Natural killer cell (primary cell): ENCODE results near the gene SNRPA1. TPM values are rescaled to one million over a fixed set of nuclear protein-coding genes. Genes with fewer than 3 reads are reported as not detected.

Experiments used
- ATAC-seq, 3 donors: fragments of 150-1000 bp in 2 of 3; fragments of 200-7000 bp in 1 of 3; cut with Tn5 transposase; 1 replicate in 1 of 3; 2 replicates in 2 of 3; pipeline ENCODE4 v1.10.0; 2021; ENCODE audit warnings: mild to moderate bottlenecking in 2 of 3, moderate library complexity in 2 of 3
- DNase-seq, 2 donors: peaks; one replicate each; pipeline versions ENCODE4 v3.0.0 to v3.0.0-alpha.2; 2013 to 2021; ENCODE audit warnings: mixed read lengths in 1 of 2
- H3K27ac ChIP-seq: one replicate; pipeline ENCODE4 v1.5.1; 2013; ENCODE audit warnings: mild to moderate bottlenecking, low read length
- H3K27me3 ChIP-seq: one replicate; pipeline ENCODE4 v1.6.1; 2013; ENCODE audit warnings: low read length; ENCODE audit not compliant: control insufficient read depth, insufficient read depth
- H3K36me3 ChIP-seq: one replicate; pipeline ENCODE4 v1.6.1; 2013; ENCODE audit warnings: low read length; ENCODE audit not compliant: control insufficient read depth, insufficient read depth
- H3K4me1 ChIP-seq: one replicate; pipeline ENCODE4 v1.6.1; 2013; ENCODE audit warnings: low read length; ENCODE audit not compliant: control insufficient read depth, insufficient read depth
- H3K4me3 ChIP-seq: one replicate; pipeline ENCODE4 v1.5.1; 2013; ENCODE audit warnings: low read length
- H3K9me3 ChIP-seq: one replicate; pipeline ENCODE4 v1.6.1; 2013; ENCODE audit warnings: low read length; ENCODE audit not compliant: control insufficient read depth, insufficient read depth
- H3K27ac Mint-ChIP-seq, 2 donors: one replicate each; pipeline ENCODE4 v1.8.0; 2022; ENCODE audit warnings: mild to moderate bottlenecking in 2 of 2, mixed read lengths in 2 of 2, moderate library complexity in 1 of 2
- H3K27me3 Mint-ChIP-seq, 2 donors: one replicate each; pipeline ENCODE4 v1.8.0; 2022; ENCODE audit warnings: low read depth in 2 of 2, mixed read lengths in 2 of 2
- H3K36me3 Mint-ChIP-seq: one replicate; pipeline ENCODE4 v1.8.0; 2022; ENCODE audit warnings: mixed read lengths
- H3K4me1 Mint-ChIP-seq, 2 donors: one replicate each; pipeline ENCODE4 v1.8.0; 2022; ENCODE audit warnings: mixed read lengths in 2 of 2
- H3K4me3 Mint-ChIP-seq: one replicate; pipeline ENCODE4 v1.8.0; 2022; ENCODE audit warnings: mild to moderate bottlenecking, moderate library complexity, mixed read lengths
- H3K9me3 Mint-ChIP-seq, 2 donors: one replicate each; pipeline ENCODE4 v1.8.0; 2022; ENCODE audit warnings: mixed read lengths in 2 of 2
- WGBS: methylation state at CpG from one replicate; pipeline ENCODE4 v1.1.7; 2013; ENCODE audit warnings: missing lambda C conversion rate; ENCODE audit not compliant: insufficient coverage; 5-methylcytosine and 5-hydroxymethylcytosine counted together
- intact Hi-C: fragments of 100-400 bp; cut with micrococcal nuclease; formaldehyde crosslinking; loops from one replicate; pipeline ENCODE4 v1.14.2; 2022
- total RNA-seq, 4 donors: library from RNA; stranded (reverse); fragments of 120-200 nt in 1 of 4; gene quantifications; one replicate each; pipeline versions ENCODE4 v1.2.3 to v1.2.4, GENCODE V29; 2013 to 2022
- TF ChIP-seq, protein P1 (sequence below): fragments of 200-600 bp; IDR thresholded peaks from one replicate; pipeline ENCODE4 v1.8.0; 2022; ENCODE audit warnings: antibody characterized with exemption

Gene SNRPA1
- total RNA-seq, 3 donors from 2014 or later (not counting 1 experiment from before 2014, with no cell fraction given) = 146 to 174 (median 167) TPM

- intact Hi-C loops = loop anchor here (2.0 kb wide), 1 partner anchor 17 kb away; the partner anchor contains the start of gene SNRPA1
- Mint-ChIP-seq H3K27ac (peak overlapping the region; percentile 90 to 94), H3K4me1 (peaks cover 15 to 16% of the 10 kb centered on the region in 2 donors), H3K27me3 (no peaks in the 10 kb centered on the region), H3K36me3 (peaks cover 36% of the 10 kb centered on the region), H3K4me3 (peak overlapping the region; percentile 94), H3K9me3 (no peaks in the 10 kb centered on the region)
- ATAC-seq (no peak), DNase-seq (peak in 1 of 2 donors; percentile 17)
- H3K4me3 ChIP-seq = peak overlapping the region; percentile 33
- H3K27me3 ChIP-seq = no peaks in the 10 kb centered on the region
- H3K36me3 ChIP-seq = peaks cover 58% of the 10 kb centered on the region
- TF ChIP-seq, protein P1, sequence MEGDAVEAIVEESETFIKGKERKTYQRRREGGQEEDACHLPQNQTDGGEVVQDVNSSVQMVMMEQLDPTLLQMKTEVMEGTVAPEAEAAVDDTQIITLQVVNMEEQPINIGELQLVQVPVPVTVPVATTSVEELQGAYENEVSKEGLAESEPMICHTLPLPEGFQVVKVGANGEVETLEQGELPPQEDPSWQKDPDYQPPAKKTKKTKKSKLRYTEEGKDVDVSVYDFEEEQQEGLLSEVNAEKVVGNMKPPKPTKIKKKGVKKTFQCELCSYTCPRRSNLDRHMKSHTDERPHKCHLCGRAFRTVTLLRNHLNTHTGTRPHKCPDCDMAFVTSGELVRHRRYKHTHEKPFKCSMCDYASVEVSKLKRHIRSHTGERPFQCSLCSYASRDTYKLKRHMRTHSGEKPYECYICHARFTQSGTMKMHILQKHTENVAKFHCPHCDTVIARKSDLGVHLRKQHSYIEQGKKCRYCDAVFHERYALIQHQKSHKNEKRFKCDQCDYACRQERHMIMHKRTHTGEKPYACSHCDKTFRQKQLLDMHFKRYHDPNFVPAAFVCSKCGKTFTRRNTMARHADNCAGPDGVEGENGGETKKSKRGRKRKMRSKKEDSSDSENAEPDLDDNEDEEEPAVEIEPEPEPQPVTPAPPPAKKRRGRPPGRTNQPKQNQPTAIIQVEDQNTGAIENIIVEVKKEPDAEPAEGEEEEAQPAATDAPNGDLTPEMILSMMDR = no peak
- WGBS = 92% methylated on average over 12 of the region's 12 CpGs
- no peaks in the 10 kb centered on the region for H3K9me3 ChIP-seq
- no peak overlapping the region for H3K27ac ChIP-seq
- peaks cover 20% of the 10 kb centered on the region for H3K4me1 ChIP-seq
These were observed 17.0 kb downstream of the SNRPA1 start for GRCh38 chr15:101277943-101278564.

DNA sequence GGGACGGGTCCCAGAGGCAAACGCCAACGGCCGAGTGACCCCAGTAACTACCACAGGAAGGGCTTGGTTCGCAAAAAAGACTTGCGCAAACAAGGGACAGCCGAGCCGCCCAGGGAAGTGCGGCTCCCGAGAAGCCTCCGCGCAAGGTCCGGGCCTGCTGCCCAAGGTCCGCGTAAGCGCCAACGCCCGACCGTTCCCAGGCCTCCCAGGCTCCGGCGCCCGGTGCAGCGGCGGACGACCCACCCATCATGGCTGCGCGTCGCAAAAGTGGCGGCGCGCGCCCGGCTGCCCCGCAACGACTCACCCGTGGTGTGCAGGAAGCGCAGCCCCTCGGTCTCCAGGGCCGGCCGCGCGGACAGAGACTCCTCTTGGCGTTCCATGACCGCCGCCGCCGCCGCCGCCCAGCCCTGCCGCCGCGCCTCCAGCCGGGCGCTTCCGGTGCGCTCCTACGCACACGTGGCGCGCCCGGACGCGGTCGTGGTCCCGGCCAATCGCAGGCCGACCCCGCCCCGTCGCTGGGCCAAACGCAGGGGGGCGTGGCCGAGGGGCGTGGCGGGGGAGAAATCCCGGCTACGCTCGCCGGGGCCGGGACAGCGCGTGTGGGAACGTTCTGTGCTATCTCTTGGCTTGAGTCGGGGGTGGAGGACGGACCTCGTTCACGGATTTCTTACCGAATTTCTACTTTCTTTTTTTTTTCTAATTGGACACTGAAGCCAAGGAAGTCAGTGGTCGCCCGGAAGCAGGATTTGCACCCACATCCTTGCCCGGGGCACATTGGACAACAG lies 17.8 kb downstream of the SNRPA1 start, which contains the start of gene SELENOS:
Gene SELENOS (minus strand): TSS at position 448 of the 785 bp plus-strand sequence. CDS start 68 bp downstream, at position 380.
- Mint-ChIP-seq H3K4me3 (peak within 1 kb of the TSS; percentile 94), H3K27me3 (no peaks in the 10 kb centered on the region), H3K27ac (peak within 1 kb of the TSS; percentile 90 to 94), H3K9me3 (no peaks in the 10 kb centered on the region), H3K36me3 (peaks cover 38% of the 10 kb centered on the region), H3K4me1 (peaks cover 15 to 16% of the 10 kb centered on the region in 2 donors)
- WGBS = under 1% methylated on average over 91 of the region's 91 CpGs
- intact Hi-C loops = loop anchor here (2.0 kb wide), 1 partner anchor 18 kb away; the partner anchor contains the start of gene SNRPA1
- ATAC-seq = peak; percentile 95 to 99 (median 96)
- Histone ChIP-seq H3K27me3 (no peaks in the 10 kb centered on the region), H3K27ac (peak within 1 kb of the TSS; percentile 75), H3K9me3 (no peaks in the 10 kb centered on the region), H3K4me3 (peak within 1 kb of the TSS; percentile 92), H3K4me1 (peaks cover 20% of the 10 kb centered on the region), H3K36me3 (peaks cover 58% of the 10 kb centered on the region)
- TF ChIP-seq, protein P1 = no peak
- peak; percentile 87 to 94 for DNase-seq

- DNase-seq (peak in 1 of 2 donors; percentile 53), ATAC-seq (peak; percentile 33 to 45 (median 35))
- Mint-ChIP-seq H3K36me3 (peaks cover 38% of the 10 kb centered on the region), H3K9me3 (no peaks in the 10 kb centered on the region), H3K27me3 (no peaks in the 10 kb centered on the region), H3K4me1 (peaks cover 15 to 16% of the 10 kb centered on the region in 2 donors), H3K4me3 (peak overlapping the region; percentile 94), H3K27ac (peak overlapping the region; percentile 90 to 94)
- Histone ChIP-seq H3K27ac (peak overlapping the region; percentile 75), H3K27me3 (no peaks in the 10 kb centered on the region), H3K4me1 (peaks cover 20% of the 10 kb centered on the region), H3K9me3 (no peaks in the 10 kb centered on the region), H3K36me3 (peaks cover 56% of the 10 kb centered on the region), H3K4me3 (peak overlapping the region; percentile 92)
- WGBS = 6% methylated on average over 14 of the region's 14 CpGs
- TF ChIP-seq, protein P1 = peak; percentile 41
- intact Hi-C loops = loop anchor here (2.0 kb wide), 1 partner anchor 18 kb away; the partner anchor contains the start of gene SNRPA1
These were observed 18.5 kb downstream of the SNRPA1 start for GRCh38 chr15:101276501-101277037.
